SKM-1 treated with dmso at 0.1 percent for 144 hours (cell line): ENCODE measurements around the gene ATP9A.

ENCODE experiments used
- DNase-seq: peaks from one replicate; lab custom pipeline; 2025; ENCODE audit not compliant: unreplicated experiment; lab: John Stamatoyannopoulos, UW

Gene ATP9A

GRCh38 chr20:51608061-51608460 lies 160.1 kb downstream of the ATP9A start:
- no peak for DNase-seq

- no peak for DNase-seq
These were observed 161.0 kb downstream of the ATP9A start for GRCh38 chr20:51607170-51607569.

- no peak for DNase-seq
These were observed 163.3 kb downstream of the ATP9A start for GRCh38 chr20:51604851-51605250.

DNA sequence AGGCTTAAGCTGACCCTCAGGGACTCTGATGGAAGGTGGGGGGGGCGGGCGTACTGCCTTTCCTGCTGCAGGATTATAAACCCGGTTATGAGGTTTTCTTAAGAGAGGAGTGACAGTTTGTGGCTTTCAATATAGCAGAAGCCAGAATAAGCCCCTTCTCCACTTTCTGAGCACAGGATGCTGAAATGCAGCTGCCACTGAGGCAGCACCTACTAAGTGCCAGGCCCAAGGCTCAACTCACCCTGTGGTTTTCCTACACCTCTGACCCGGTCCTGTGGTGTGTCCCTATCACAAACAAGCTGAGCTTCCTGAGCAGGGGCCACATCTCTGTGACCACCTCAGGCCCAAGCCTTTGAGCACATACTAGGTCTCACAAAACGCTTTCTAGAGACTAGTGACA lies 166.1 kb downstream of the ATP9A start:
- DNase-seq = no peak

DNA sequence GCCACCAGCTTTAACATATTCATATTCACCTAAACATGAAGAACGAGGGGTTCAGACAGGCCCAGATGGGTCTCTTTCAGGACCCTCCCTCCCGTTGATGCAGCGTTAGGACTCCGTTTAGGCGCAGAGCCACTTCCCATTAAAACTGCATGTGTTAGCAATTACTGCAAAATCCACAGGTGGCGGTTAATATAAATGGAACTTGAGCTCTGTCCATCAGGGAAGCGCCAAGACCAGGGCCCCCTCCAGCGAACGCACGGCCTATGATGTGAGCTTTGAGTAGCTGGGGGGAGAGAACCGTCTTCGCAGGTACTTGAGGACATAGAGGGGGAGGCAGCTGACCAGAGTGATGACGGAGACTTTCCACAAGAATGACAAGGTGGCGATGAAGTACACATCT lies 167.2 kb downstream of the ATP9A start:
- DNase-seq = no peak

GRCh38 chr20:51600016-51600420 lies 168.2 kb downstream of the ATP9A start:
- no peak for DNase-seq

DNA sequence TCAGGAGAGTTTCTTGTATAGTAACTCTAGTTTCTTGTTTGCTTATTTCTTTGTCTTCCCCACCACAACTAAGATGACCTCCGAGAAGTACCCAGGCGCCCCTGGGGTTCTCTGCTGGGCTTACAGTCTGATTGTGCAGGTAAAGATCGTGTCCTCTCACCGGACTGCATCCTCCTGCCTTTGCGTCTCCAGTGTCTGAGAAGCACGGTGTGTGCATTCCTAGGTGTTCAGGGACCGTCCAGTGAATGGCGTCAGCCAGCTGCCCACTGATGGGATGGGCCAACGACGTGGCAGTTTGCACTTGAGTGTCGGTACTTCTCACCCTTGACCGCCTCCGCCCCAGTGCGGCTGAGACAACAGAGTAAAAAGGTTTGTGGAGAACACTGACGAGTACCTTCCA lies 169.6 kb downstream of the ATP9A start:
- DNase-seq = no peak

GRCh38 chr20:51597389-51598231 lies 170.6 kb downstream of the ATP9A start:
- no peak for DNase-seq

DNA sequence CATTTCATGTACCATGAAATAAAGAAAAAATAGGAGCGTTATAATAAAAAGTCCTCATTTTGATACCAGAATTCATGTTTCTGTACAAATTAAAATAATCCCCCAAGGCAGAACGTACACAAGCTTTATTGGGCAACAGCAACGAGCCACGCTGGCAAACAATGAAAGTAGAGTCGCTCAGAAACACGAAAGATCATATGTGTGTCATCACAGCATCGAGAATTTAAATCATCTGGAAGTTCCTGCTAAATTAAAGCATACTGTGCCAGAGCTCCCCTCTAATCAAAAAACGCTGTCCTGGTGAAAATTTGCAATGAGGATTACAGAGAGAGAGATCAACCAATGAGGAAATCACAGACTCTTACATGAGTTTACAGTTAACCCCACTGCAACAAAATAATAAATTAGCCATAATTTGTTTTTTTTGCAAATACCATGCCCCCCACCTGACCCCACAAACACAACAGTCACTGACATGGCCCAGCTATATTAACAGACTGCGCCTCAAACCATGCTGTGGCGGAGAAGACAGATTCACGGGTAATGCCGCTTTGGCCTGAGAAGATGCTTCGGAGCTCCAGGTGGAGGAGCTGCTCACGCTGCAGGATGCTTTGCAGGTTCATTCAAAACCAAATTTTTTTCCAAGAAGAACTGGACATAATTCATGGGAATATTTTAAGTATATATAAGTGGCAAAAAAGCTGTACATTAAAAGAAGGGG lies 171.4 kb downstream of the ATP9A start:
- no peak for DNase-seq

DNA sequence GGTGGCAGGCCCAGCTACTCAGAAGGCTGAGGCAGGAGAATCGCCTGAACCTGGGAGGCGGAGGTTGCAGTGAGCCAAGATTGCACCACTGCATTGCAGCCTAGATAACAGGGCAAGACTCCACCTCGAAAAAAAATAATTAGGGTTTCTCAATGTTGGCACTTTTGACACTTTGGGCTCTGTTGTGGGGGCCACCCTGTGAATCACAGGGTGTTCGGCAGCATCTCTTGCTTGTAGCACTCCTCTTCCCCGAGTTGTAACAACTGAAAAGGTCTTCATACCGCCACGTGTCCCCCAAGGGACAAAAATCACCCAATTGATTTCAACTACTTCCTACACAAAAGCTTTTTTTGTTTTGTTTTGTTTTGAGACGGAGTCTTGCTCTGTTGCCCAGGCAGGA lies 172.4 kb downstream of the ATP9A start:
- no peak for DNase-seq

- DNase-seq = peak; percentile 90
These were observed 173.1 kb downstream of the ATP9A start for GRCh38 chr20:51595058-51595532.

GRCh38 chr20:51594236-51595057 lies 173.7 kb downstream of the ATP9A start:
- DNase-seq = no peak

DNA sequence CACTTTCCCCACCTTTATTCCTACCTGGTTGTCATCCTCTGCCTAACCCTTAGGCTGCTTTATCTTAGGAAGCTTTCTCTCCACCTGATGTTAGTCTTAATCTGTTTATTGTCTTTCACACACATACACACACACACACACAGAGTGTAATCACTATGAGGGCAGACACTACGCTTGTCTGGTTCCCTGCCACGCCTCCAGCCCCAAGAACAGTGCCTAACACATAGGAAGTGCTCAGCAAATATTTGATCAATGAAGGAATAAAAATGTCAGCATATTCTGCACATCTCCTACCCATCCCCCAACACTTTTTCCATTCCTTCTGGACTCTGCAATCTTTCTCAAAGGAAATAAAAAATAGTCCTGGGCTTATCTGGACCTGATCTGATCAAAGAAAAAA lies 174.6 kb downstream of the ATP9A start:
- DNase-seq = no peak

DNA sequence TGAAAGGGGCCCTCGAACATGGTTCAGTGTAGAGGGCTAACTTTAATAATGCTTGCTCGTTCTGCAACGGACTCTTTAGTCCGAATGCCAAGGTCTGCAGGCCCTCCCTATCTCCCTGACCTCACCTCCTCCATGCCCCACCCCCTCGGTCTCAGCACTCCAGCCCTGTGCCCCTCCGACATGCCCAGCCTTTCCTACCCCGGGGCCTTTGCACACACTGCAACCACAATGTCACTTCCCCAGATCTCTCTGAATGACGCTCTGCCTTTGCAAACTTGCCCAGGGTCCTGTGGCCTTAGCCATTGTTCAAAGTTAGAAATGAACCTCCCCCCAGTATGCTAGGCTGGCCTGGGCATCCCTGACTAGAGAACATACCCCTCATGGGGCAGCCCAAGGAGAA lies 175.6 kb downstream of the ATP9A start:
- no peak for DNase-seq

DNA sequence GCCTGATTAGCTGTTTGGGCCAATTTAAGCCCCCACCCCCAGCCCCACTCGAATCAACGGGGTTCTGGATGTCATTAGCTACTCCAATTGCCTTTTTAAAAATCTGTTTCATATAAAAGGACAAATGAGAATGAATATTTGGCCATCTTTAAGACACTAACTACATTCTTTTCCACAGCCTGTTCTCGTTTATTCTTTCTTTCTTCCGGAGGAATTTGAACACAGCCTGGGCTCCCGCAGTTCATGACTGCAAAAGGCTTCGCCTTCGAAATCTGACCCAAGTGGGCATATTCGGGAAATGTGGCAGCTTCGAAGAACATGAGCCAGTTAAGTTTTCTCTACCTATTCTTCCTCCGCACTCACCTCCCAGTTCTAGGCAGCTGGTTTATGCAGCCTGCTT lies 176.3 kb downstream of the ATP9A start:
- no peak for DNase-seq

GRCh38 chr20:51588762-51589161 lies 179.4 kb downstream of the ATP9A start:
- DNase-seq = no peak

GRCh38 chr20:51587145-51587544 lies 181.0 kb downstream of the ATP9A start:
- DNase-seq = no peak

GRCh38 chr20:51586005-51586440 lies 182.2 kb downstream of the ATP9A start:
- DNase-seq = peak; percentile 6

- no peak for DNase-seq
These were observed 183.0 kb downstream of the ATP9A start for GRCh38 chr20:51585148-51585547.

DNA sequence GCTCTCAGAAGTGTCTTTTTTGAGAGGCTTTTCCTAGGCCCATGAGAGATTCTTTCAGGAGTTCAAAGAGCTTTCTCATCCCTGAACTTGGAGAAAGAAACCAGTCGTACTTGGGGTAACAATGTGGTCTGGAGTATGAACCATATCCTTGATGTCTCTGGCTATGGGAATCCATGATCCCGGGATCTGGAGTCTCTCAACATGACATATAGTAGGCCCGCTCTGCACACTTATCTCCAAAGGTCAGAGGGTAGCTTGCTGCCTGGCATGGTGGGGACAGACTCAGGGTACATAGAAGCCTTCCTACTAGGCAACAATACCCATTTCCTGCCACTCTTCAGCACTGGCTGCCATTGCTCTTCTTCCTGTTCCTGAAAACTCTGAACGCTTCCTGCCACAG lies 183.5 kb downstream of the ATP9A start:
- DNase-seq = no peak

- no peak for DNase-seq
These were observed 184.1 kb downstream of the ATP9A start for GRCh38 chr20:51584116-51584515.
